Colonic mucosa (tissue), 4 donors: ENCODE results near the gene XPR1. TPM values are rescaled to one million over a fixed set of nuclear protein-coding genes. Genes with fewer than 3 reads are reported as not detected.
"Not testable (repeated sequence)": the region's sequence is repeated elsewhere in the genome, so short reads cannot be mapped to it uniquely, and the experiment has no call there.

Experiments
- DNase-seq: peaks from one replicate; pipeline ENCODE4 v3.0.0-alpha.2; 2020
- H3K27ac ChIP-seq: fragments of 200-600 bp; one replicate; pipeline ENCODE4 v1.8.0; 2021
- H3K27me3 ChIP-seq: fragments of 200-600 bp; one replicate; pipeline ENCODE4 v1.8.0; 2021
- H3K36me3 ChIP-seq: fragments of 200-600 bp; one replicate; pipeline ENCODE4 v1.8.0; 2021
- H3K4me1 ChIP-seq: fragments of 200-600 bp; one replicate; pipeline ENCODE4 v1.8.0; 2021; ENCODE audit warnings: mild to moderate bottlenecking
- H3K4me3 ChIP-seq: fragments of 200-600 bp; one replicate; pipeline ENCODE4 v1.8.0; 2021
- H3K9ac ChIP-seq, 2 donors: one replicate each; pipeline ENCODE4 v1.7.0; 2013; ENCODE audit warnings: control low read depth in 2 of 2, low read depth in 2 of 2, low read length in 2 of 2
- H3K9me3 ChIP-seq: fragments of 200-600 bp; one replicate; pipeline ENCODE4 v1.8.0; 2021
- CTCF ChIP-seq: fragments of 200-600 bp; IDR thresholded peaks from one replicate; pipeline ENCODE4 v1.8.0; 2022; ENCODE audit warnings: antibody characterized with exemption, mild to moderate bottlenecking
- intact Hi-C: fragments of 100-400 bp; cut with DNase I; formaldehyde crosslinking; loops from one replicate; pipeline ENCODE4 v1.14.1; 2022
- total RNA-seq, 2 donors: library from RNA; stranded (reverse); fragmentation: NEBNext Ultra II Directional in 1 of 2; extraction: Animal tissue kit (Norgen Biotek cat#: 25700) in 1 of 2; gene quantifications; one replicate each; pipeline ENCODE4 v1.2.1, GENCODE V29; 2021
- donor health status: healthy.
- donor health status: DM: no; HTN: no; CAD: no.
- donor health status: DM: no; HTN: no; CAD: no.

XPR1 gene
- total RNA-seq, 2 donors from 2014 or later = 20.5 to 25.8 TPM

GRCh38 chr1:180698580-180698979 is 66.8 kb downstream of the XPR1 start:
- intact Hi-C loops = no loop called here
- TF ChIP-seq CTCF = no peak

GRCh38 chr1:180702376-180702775 is 70.6 kb downstream of the XPR1 start:
- H3K4me1 ChIP-seq, intact Hi-C loops: not testable (repeated sequence)

More at GRCh38 chr1:180698580-180698979, 66.8 kb downstream of the XPR1 start:
- Histone ChIP-seq H3K27ac (no peak overlapping the region), H3K9me3 (no peaks in the 10 kb centered on the region), H3K9ac (no peak overlapping the region), H3K4me1 (no peaks in the 10 kb centered on the region), H3K27me3 (no peaks in the 10 kb centered on the region), H3K4me3 (no peak overlapping the region), H3K36me3 (no peaks in the 10 kb centered on the region)
- DNase-seq = no peak

GRCh38 chr1:180710746-180711145 is 78.9 kb downstream of the XPR1 start:
- intact Hi-C loops, H3K9ac ChIP-seq, H3K4me1 ChIP-seq, H3K36me3 ChIP-seq, H3K4me3 ChIP-seq, DNase-seq, H3K27me3 ChIP-seq, H3K27ac ChIP-seq, H3K9me3 ChIP-seq: not testable (repeated sequence)

More at GRCh38 chr1:180702376-180702775, 70.6 kb downstream of the XPR1 start:
- not testable (repeated sequence) for H3K9ac ChIP-seq, H3K27me3 ChIP-seq, H3K36me3 ChIP-seq, H3K9me3 ChIP-seq, H3K27ac ChIP-seq, H3K4me3 ChIP-seq, DNase-seq

GRCh38 chr1:180711260-180711659 is 79.4 kb downstream of the XPR1 start:
- intact Hi-C loops, H3K9ac ChIP-seq, H3K9me3 ChIP-seq, H3K27ac ChIP-seq, H3K4me3 ChIP-seq, DNase-seq, H3K36me3 ChIP-seq, H3K4me1 ChIP-seq, H3K27me3 ChIP-seq: not testable (repeated sequence)

- H3K27me3 ChIP-seq = no peaks in the 10 kb centered on the region
- H3K36me3 ChIP-seq = no peaks in the 10 kb centered on the region
- no peaks in the 10 kb centered on the region for H3K4me1 ChIP-seq
- H3K9ac ChIP-seq = no peak overlapping the region
- H3K27ac ChIP-seq = no peak overlapping the region
- intact Hi-C loops = no loop called here
- no peak for DNase-seq
- no peaks in the 10 kb centered on the region for H3K9me3 ChIP-seq
- no peak overlapping the region for H3K4me3 ChIP-seq
- no peak for TF ChIP-seq CTCF
Measured at GRCh38 chr1:180720753-180721152, 88.9 kb downstream of the XPR1 start.

- no peaks in the 10 kb centered on the region for H3K4me1 ChIP-seq
- intact Hi-C loops = no loop called here
- H3K4me3 ChIP-seq = no peak overlapping the region
- no peak for TF ChIP-seq CTCF
- H3K9ac ChIP-seq = no peak overlapping the region
- no peaks in the 10 kb centered on the region for H3K27me3 ChIP-seq
- no peak for DNase-seq
- no peaks in the 10 kb centered on the region for H3K9me3 ChIP-seq
- no peak overlapping the region for H3K27ac ChIP-seq
- H3K36me3 ChIP-seq = no peaks in the 10 kb centered on the region
Measured at GRCh38 chr1:180722586-180722985, 90.8 kb downstream of the XPR1 start.

- H3K4me3 ChIP-seq = no peak overlapping the region
- no peak overlapping the region for H3K9ac ChIP-seq
- no peak for DNase-seq
- H3K27me3 ChIP-seq = no peaks in the 10 kb centered on the region
- no peak overlapping the region for H3K27ac ChIP-seq
- intact Hi-C loops = no loop called here
- H3K4me1 ChIP-seq = no peaks in the 10 kb centered on the region
- no peak for TF ChIP-seq CTCF
- H3K9me3 ChIP-seq = no peaks in the 10 kb centered on the region
- H3K36me3 ChIP-seq = no peaks in the 10 kb centered on the region
Measured at GRCh38 chr1:180724055-180724454, 92.2 kb downstream of the XPR1 start.

GRCh38 chr1:180726024-180726423 is 94.2 kb downstream of the XPR1 start:
- H3K4me3 ChIP-seq, DNase-seq, H3K9ac ChIP-seq, H3K36me3 ChIP-seq, H3K4me1 ChIP-seq, H3K27me3 ChIP-seq, H3K27ac ChIP-seq, intact Hi-C loops, H3K9me3 ChIP-seq: not testable (repeated sequence)

GRCh38 chr1:180727751-180728150 is 95.9 kb downstream of the XPR1 start:
- H3K36me3 ChIP-seq, H3K9me3 ChIP-seq, H3K9ac ChIP-seq, DNase-seq, H3K27me3 ChIP-seq, intact Hi-C loops, H3K4me3 ChIP-seq, H3K4me1 ChIP-seq, H3K27ac ChIP-seq: not testable (repeated sequence)
